GM12878 (cell line): ENCODE data around the gene TCP1.

Source experiments
- ATF3 ChIP-seq: IDR thresholded peaks from 2 replicates; pipeline ENCODE4 v1.6.1; 2011; ENCODE audit warnings: low read depth, mild to moderate bottlenecking, low read length, moderate library complexity, borderline replicate concordance; ENCODE audit errors: extremely low read depth
- CTCF ChIP-seq, 3 experiments: IDR thresholded peaks in 2 of 3; conservative IDR thresholded peaks in 1 of 3; 2 replicates each; pipeline ENCODE4 v1.5.1; 2011; ENCODE audit warnings: low read depth in 3 of 3, low read length in 3 of 3, mild to moderate bottlenecking in 3 of 3, control low read depth in 2 of 3, moderate library complexity in 2 of 3, inconsistent platforms in 1 of 3, mixed read lengths in 1 of 3; ENCODE audit not compliant: control insufficient read depth in 2 of 3, insufficient read depth in 1 of 3; ENCODE audit errors: extremely low read depth in 1 of 3
- ELK1 ChIP-seq: IDR thresholded peaks from 2 replicates; pipeline ENCODE4 v1.6.1; 2012; ENCODE audit warnings: low read depth, low read length, improper control_type of control experiment
- EP300 ChIP-seq, 2 experiments: fragments of 150-350 bp in 1 of 2; IDR thresholded peaks; 2 replicates each; pipeline ENCODE4 v1.6.1; 2011 to 2012; ENCODE audit warnings: low read depth in 2 of 2, low read length in 2 of 2, borderline replicate concordance in 1 of 2, improper control_type of control experiment in 1 of 2, inconsistent platforms in 1 of 2; ENCODE audit not compliant: control insufficient read depth in 1 of 2
- ETV6 ChIP-seq, 2 experiments: fragments of 450-650 bp in 1 of 2; IDR thresholded peaks in 1 of 2; conservative IDR thresholded peaks in 1 of 2; 2 replicates each; pipeline ENCODE4 v1.6.1; 2014; ENCODE audit warnings: antibody characterized with exemption in 1 of 2, borderline replicate concordance in 1 of 2, low read depth in 1 of 2, mild to moderate bottlenecking in 1 of 2, moderate library complexity in 1 of 2
- LARP7 ChIP-seq: fragments of 450-650 bp; IDR thresholded peaks from 2 replicates; pipeline ENCODE4 v1.6.1; 2017; ENCODE audit warnings: mild to moderate bottlenecking
- SREBF2 ChIP-seq: IDR thresholded peaks from 2 replicates; pipeline ENCODE4 v1.6.1; 2012; ENCODE audit warnings: mild to moderate bottlenecking, low read length
- USF2 ChIP-seq: IDR thresholded peaks from 2 replicates; pipeline ENCODE4 v1.6.1; 2011; ENCODE audit warnings: low read depth, low read length, improper control_type of control experiment, borderline replicate concordance

GRCh38 chr6:159821726-159822125, 32.3 kb upstream of the TCP1 start:
- no peak for TF ChIP-seq EP300 (IDR thresholded peaks at IDR 0.05; ENCODE audit: borderline replicate concordance in 1 of 2, control insufficient read depth in 1 of 2, low read depth in 2 of 2, low read length in 2 of 2)
- no peak for TF ChIP-seq ATF3
- TF ChIP-seq ELK1: no peak
- TF ChIP-seq CTCF (IDR thresholded peaks at IDR 0.05 in 2 of 3, conservative IDR thresholded peaks at IDR 0.05 in 1 of 3; ENCODE audit: control insufficient read depth in 2 of 3, extremely low read depth in 1 of 3, insufficient read depth in 1 of 3, low read depth in 3 of 3, low read length in 3 of 3): no peak
- no peak for TF ChIP-seq ETV6 (conservative IDR thresholded peaks at IDR 0.05 in 1 of 2, IDR thresholded peaks at IDR 0.05 in 1 of 2; ENCODE audit: borderline replicate concordance in 1 of 2, low read depth in 1 of 2)
- TF ChIP-seq LARP7: no peak
- TF ChIP-seq SREBF2: no peak
- no peak for TF ChIP-seq USF2
